Activated CD4-positive, alpha-beta T cell treated with anti-CD3 and anti-CD28 coated beads, Interleukin-2, amount 50 U/mL, for 24 hours (primary cell): ENCODE results near the gene KRT1.

Experiments used
- DNase-seq, 2 donors: peaks; one replicate each; pipeline ENCODE4 v3.0.0-alpha.2; 2020; ENCODE audit warnings: low read depth in 1 of 2, low spot score in 1 of 2

The KRT1 gene

GRCh38 chr12:52699373-52699772 lies 19.2 kb upstream of the KRT1 start:
- DNase-seq = no peak

- DNase-seq = no peak
These were observed 18.6 kb upstream of the KRT1 start for GRCh38 chr12:52698651-52699340.

GRCh38 chr12:52697058-52697582 lies 16.9 kb upstream of the KRT1 start:
- DNase-seq = no peak

- DNase-seq = no peak
These were observed 16.4 kb upstream of the KRT1 start for GRCh38 chr12:52696588-52696987.

GRCh38 chr12:52695039-52695438 lies 14.8 kb upstream of the KRT1 start:
- DNase-seq = no peak

- no peak for DNase-seq
These were observed 13.9 kb upstream of the KRT1 start for GRCh38 chr12:52694151-52694550.

GRCh38 chr12:52693261-52693660 lies 13.1 kb upstream of the KRT1 start:
- no peak for DNase-seq

- DNase-seq = no peak
These were observed 12.0 kb upstream of the KRT1 start for GRCh38 chr12:52692254-52692653.

GRCh38 chr12:52691841-52692150 lies 11.6 kb upstream of the KRT1 start:
- DNase-seq = no peak

GRCh38 chr12:52691076-52691840 lies 11.1 kb upstream of the KRT1 start:
- peak in 1 of 2 donors; percentile 8 for DNase-seq

GRCh38 chr12:52690351-52691075 lies 10.3 kb upstream of the KRT1 start:
- no peak for DNase-seq

- DNase-seq = no peak
These were observed 9.7 kb upstream of the KRT1 start for GRCh38 chr12:52689936-52690335.

GRCh38 chr12:52689239-52689638 lies 9.0 kb upstream of the KRT1 start:
- DNase-seq = no peak

GRCh38 chr12:52688481-52688880 lies 8.3 kb upstream of the KRT1 start:
- no peak for DNase-seq

GRCh38 chr12:52687497-52688385 lies 7.5 kb upstream of the KRT1 start:
- DNase-seq = no peak

GRCh38 chr12:52686756-52687487 lies 6.7 kb upstream of the KRT1 start:
- no peak for DNase-seq

GRCh38 chr12:52686063-52686462 lies 5.9 kb upstream of the KRT1 start:
- DNase-seq = no peak

GRCh38 chr12:52685406-52685890 lies 5.2 kb upstream of the KRT1 start:
- DNase-seq = no peak

GRCh38 chr12:52684431-52684830 lies 4.2 kb upstream of the KRT1 start:
- no peak for DNase-seq
